ENCODE data around the gene PLPPR2.
"Not testable (repeated sequence)": the region's sequence is repeated elsewhere in the genome, so short reads cannot be mapped to it uniquely, and the experiment has no call there.

PLPPR2 gene

DNA sequence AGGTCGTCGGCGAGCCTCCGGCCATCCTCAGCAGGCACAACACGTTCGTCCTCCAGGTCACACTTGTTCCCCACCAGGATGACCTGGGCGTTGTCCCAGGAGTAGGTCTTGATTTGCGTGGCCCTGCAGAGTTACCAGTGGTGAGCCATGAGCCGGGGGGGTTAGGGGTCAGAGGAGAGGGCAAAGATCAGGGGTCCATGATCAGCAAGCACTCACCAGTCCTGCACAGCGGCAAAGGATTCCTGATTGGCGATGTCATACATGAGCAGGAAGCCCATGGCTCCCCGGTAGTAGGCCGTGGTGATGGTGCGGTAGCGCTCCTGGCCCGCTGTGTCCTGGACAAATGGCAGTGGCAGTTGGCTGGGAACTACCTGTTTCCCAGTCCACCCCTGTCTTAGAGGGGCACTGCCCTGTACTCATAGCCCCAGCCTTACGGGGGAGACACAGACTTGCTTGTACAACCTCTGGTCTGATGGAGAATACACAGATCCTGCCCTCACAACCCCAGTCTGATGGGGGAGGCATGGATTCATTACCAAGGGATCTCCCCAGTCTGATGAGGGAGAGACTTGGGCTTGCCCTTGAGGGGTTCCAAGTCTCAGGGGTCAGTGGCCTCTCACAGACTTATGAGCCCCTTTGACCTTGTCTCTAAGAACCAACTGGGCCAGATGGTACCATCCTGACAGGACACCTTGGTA, 19.6 kb upstream of the PLPPR2 start:
- DNase-seq (ENCODE audit: low spot score), result no peak
- in situ Hi-C loops (cut with MboI; ENCODE audit: low pct_unique_long_range_greater_than_20kb, low sequenced_read_pairs, unreplicated experiment), result no loop called here
- TF ChIP-seq, protein P1, sequence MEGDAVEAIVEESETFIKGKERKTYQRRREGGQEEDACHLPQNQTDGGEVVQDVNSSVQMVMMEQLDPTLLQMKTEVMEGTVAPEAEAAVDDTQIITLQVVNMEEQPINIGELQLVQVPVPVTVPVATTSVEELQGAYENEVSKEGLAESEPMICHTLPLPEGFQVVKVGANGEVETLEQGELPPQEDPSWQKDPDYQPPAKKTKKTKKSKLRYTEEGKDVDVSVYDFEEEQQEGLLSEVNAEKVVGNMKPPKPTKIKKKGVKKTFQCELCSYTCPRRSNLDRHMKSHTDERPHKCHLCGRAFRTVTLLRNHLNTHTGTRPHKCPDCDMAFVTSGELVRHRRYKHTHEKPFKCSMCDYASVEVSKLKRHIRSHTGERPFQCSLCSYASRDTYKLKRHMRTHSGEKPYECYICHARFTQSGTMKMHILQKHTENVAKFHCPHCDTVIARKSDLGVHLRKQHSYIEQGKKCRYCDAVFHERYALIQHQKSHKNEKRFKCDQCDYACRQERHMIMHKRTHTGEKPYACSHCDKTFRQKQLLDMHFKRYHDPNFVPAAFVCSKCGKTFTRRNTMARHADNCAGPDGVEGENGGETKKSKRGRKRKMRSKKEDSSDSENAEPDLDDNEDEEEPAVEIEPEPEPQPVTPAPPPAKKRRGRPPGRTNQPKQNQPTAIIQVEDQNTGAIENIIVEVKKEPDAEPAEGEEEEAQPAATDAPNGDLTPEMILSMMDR (IDR thresholded peaks at IDR 0.05; ENCODE audit: extremely low read depth, insufficient read depth, missing control alignments), result no peak

DNA sequence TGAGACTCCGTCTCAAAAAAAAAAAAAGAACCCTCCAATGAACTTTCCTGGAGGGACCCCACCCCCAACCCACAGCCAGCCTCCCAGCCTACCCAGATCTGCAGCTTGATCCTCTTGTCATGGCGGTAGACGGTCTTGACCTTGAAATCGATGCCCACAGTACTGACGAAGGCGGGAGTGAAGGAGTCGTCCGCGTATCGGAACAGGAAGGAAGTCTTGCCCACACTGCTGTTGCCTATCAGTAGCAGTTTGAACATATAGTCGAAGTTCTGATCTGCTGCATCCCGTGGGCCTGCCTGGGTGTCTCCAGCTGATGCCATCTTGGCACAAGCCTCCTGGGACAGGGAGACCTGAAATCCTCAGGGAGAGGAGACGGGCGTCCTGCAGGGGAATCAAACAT, 18.2 kb upstream of the PLPPR2 start:
- in situ Hi-C loops (cut with MboI; ENCODE audit: low pct_unique_long_range_greater_than_20kb, low sequenced_read_pairs, unreplicated experiment), result no loop called here
- TF ChIP-seq, protein P1 (IDR thresholded peaks at IDR 0.05; ENCODE audit: extremely low read depth, insufficient read depth, missing control alignments), result no peak
- no peak for DNase-seq (ENCODE audit: low spot score)

DNA sequence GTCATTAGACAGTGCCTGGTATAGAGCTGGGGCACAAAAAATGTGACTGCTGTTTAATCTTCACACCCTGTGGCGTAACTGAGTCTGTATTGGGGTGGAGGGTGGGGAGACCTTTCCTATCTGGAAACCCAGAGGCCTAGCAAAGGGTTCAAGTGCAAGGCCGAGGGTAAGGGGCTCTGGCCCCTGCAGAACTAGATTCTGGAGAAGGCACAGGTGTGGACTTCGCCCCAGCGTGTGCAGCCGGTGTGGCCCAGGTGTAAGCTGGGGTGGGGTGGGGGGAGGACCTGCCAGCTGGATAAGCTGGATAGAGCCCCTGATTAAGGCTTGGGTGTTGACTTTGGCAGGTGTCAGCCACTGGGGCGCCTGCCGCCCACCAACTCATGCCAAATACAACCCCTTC, 17.1 kb upstream of the PLPPR2 start:
- peak; percentile 17 for DNase-seq (ENCODE audit: low spot score)
- in situ Hi-C loops (cut with MboI; ENCODE audit: low pct_unique_long_range_greater_than_20kb, low sequenced_read_pairs, unreplicated experiment), result no loop called here
- TF ChIP-seq, protein P1 (IDR thresholded peaks at IDR 0.05; ENCODE audit: extremely low read depth, insufficient read depth, missing control alignments), result no peak

DNA sequence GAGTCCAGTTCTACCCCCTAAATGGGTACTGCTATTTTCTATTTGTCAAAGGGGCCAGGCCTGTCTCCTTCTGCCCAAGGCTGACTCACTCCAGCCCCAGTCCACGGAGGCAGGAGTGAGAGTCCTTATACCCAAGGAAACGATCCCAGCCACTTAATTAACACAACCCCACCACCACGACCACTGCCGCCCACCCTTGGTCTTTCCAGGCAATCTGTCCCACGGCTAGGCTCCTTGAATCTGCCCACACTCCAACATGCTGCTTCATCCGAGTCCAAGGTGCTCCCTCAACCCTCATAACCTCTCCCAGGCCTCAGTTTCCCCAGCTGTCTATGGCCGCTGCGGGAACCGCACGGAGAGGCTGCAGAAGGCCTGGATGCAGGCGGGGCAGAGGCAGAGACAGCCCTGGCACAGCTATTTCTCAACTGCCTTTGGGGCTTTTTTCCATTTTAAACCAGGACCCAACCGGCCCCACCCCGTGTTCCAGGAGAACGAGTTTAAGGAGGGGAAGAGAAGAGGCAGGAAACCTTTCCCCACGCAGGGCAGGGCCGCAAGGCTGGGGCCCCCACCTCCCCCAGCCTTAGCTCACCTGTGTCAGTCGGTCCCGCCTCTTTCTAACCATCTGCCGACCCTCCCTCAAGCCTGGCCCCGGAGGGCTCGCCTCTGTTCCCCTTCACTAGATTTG, 16.5 kb upstream of the PLPPR2 start:
- in situ Hi-C loops (cut with MboI; ENCODE audit: low pct_unique_long_range_greater_than_20kb, low sequenced_read_pairs, unreplicated experiment), result no loop called here
- no peak for DNase-seq (ENCODE audit: low spot score)
- TF ChIP-seq, protein P1 (IDR thresholded peaks at IDR 0.05; ENCODE audit: extremely low read depth, insufficient read depth, missing control alignments), result no peak

DNA sequence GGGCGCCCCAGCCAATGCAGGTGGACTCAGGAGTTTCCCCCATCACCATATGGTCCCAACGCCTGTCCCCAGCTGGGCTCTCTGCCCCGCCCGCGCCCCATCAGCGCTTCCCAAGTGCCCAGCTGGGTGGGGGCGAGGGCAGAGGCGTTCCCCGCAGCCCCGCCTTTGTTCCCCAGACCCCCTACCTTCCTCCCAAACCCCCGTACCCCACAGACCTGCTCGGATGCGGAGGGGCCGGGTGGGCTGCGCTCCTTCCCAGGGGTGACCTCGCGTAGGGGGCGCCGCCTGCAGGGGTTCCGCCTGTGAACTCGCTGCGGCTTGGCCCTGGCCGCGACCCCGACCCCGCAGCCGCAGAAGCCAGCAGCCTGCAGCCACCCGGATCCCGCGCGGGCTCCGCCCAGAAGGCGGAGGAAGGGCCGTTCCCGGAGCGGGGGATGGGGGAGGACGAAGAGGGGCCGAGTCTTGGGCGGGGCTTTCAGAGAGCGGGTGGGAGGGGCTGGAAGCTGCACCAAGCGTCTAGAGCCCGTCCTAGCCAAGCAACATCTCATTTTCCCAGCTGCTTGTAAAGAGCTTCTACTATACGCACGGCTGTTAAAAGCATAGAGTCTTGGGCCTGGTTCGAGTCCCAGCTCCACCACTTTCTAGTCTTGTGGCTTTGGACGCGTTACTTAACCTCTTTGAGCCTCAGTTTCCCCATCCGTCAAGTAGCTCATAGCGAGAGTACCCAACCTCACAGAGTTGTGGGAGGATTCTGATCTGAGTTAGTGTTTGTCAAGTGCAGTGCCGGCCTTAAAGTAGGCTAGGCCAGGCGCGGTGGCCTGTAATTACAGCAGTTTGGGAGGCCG, 15.8 kb upstream of the PLPPR2 start, which contains the start of gene RAB3D:
TSS of gene RAB3D (minus strand) at position 404 of the 845 bp plus-strand sequence. CDS start 2,258 bp downstream, outside the sequence.
- TF ChIP-seq, protein P1 (IDR thresholded peaks at IDR 0.05; ENCODE audit: extremely low read depth, insufficient read depth, missing control alignments), result no peak
- in situ Hi-C loops (cut with MboI; ENCODE audit: low pct_unique_long_range_greater_than_20kb, low sequenced_read_pairs, unreplicated experiment), result no loop called here
- DNase-seq (ENCODE audit: low spot score), result peak; percentile 97

DNA sequence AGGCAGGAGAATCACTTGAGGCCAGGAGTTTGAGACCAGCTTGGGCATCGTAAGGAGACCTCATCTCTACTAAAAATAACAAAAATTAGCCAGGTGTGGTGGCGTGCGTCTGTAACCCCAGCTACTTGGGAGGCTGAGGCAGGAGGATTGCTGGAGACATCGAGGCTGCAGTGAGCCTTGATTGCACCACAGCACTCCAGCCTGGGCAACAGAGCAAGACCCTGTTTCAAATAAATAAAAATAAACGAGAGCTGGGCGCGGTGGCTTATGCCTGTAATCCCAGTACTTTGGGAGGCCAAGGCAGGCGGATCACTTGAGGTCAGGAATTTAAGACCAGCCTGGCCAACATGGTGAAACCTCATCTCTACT, 15.1 kb upstream of the PLPPR2 start:
- in situ Hi-C loops (cut with MboI; ENCODE audit: low pct_unique_long_range_greater_than_20kb, low sequenced_read_pairs, unreplicated experiment); DNase-seq (ENCODE audit: low spot score): not testable (repeated sequence)

All from GM13977 (cell line).